Nephron progenitor cell (in vitro differentiated cells): ENCODE results near the gene MTERF2.

ENCODE experiments used
- DNase-seq: peaks from one replicate; pipeline ENCODE4 v3.0.0; 2021
- H3K27ac Mint-ChIP-seq: 2 replicates; pipeline ENCODE4 v1.8.0; 2021; ENCODE audit warnings: mild to moderate bottlenecking, moderate library complexity, mixed read lengths
- H3K27me3 Mint-ChIP-seq: 2 replicates; pipeline ENCODE4 v1.8.0; 2021; ENCODE audit warnings: mild to moderate bottlenecking, low read depth, mixed read lengths; ENCODE audit not compliant: poor library complexity
- H3K36me3 Mint-ChIP-seq: 2 replicates; pipeline ENCODE4 v1.8.0; 2021; ENCODE audit warnings: low read depth, mixed read lengths
- H3K4me1 Mint-ChIP-seq: 2 replicates; pipeline ENCODE4 v1.8.0; 2021; ENCODE audit warnings: mixed read lengths
- H3K4me3 Mint-ChIP-seq: 2 replicates; pipeline ENCODE4 v1.8.0; 2021; ENCODE audit warnings: mild to moderate bottlenecking, moderate library complexity, mixed read lengths
- H3K9me3 Mint-ChIP-seq: 2 replicates; pipeline ENCODE4 v1.8.0; 2021; ENCODE audit warnings: mild to moderate bottlenecking, moderate library complexity, mixed read lengths
- CTCF ChIP-seq: fragments of 200-600 bp; sonication (generic); IDR thresholded peaks from 2 replicates; pipeline ENCODE4 v1.5.0; 2021; ENCODE audit warnings: antibody characterized with exemption

MTERF2 gene

GRCh38 chr12:106954462-106955376 is 32.2 kb downstream of the MTERF2 start:
- Mint-ChIP-seq H3K4me1 (peaks cover 25% of the 10 kb centered on the region), H3K4me3 (peak overlapping the region; percentile 100), H3K27ac (peak overlapping the region; percentile 75), H3K27me3 (peaks cover 4% of the 10 kb centered on the region), H3K36me3 (peaks cover 17% of the 10 kb centered on the region), H3K9me3 (peaks cover 18% of the 10 kb centered on the region)
- DNase-seq: peak; percentile 15
- no peak for TF ChIP-seq CTCF

- H3K27ac Mint-ChIP-seq: no peak overlapping the region
- H3K36me3 Mint-ChIP-seq: peaks cover 6% of the 10 kb centered on the region
- peak overlapping the region; percentile 37 for H3K4me3 Mint-ChIP-seq
- peaks cover 27% of the 10 kb centered on the region for H3K9me3 Mint-ChIP-seq
- peaks cover 4% of the 10 kb centered on the region for H3K27me3 Mint-ChIP-seq
- peaks cover 21% of the 10 kb centered on the region for H3K4me1 Mint-ChIP-seq
- TF ChIP-seq CTCF: no peak
- DNase-seq: no peak
Measured at GRCh38 chr12:106953352-106954250, 33.3 kb downstream of the MTERF2 start.

- Mint-ChIP-seq H3K36me3 (peaks cover 5% of the 10 kb centered on the region), H3K27ac (no peak overlapping the region), H3K4me3 (no peak overlapping the region), H3K9me3 (peaks cover 51% of the 10 kb centered on the region), H3K4me1 (no peaks in the 10 kb centered on the region), H3K27me3 (no peaks in the 10 kb centered on the region)
- no peak for DNase-seq
- TF ChIP-seq CTCF: no peak
Measured at GRCh38 chr12:106950591-106950990, 36.4 kb downstream of the MTERF2 start.

GRCh38 chr12:106947461-106947860 is 39.5 kb downstream of the MTERF2 start:
- Mint-ChIP-seq H3K4me3 (no peak overlapping the region), H3K27ac (no peak overlapping the region), H3K27me3 (no peaks in the 10 kb centered on the region), H3K9me3 (peaks cover 62% of the 10 kb centered on the region), H3K4me1 (no peaks in the 10 kb centered on the region), H3K36me3 (no peaks in the 10 kb centered on the region)
- no peak for TF ChIP-seq CTCF
- DNase-seq: no peak

GRCh38 chr12:106945261-106945851 is 41.6 kb downstream of the MTERF2 start:
- H3K36me3 Mint-ChIP-seq: no peaks in the 10 kb centered on the region
- no peak overlapping the region for H3K27ac Mint-ChIP-seq

More at GRCh38 chr12:106945261-106945851, 41.6 kb downstream of the MTERF2 start:
- TF ChIP-seq CTCF: no peak
- DNase-seq: no peak
- Mint-ChIP-seq H3K9me3 (peaks cover 64% of the 10 kb centered on the region), H3K4me1 (no peaks in the 10 kb centered on the region), H3K4me3 (no peak overlapping the region), H3K27me3 (peaks cover 2% of the 10 kb centered on the region)
